GM19467 (cell line): ENCODE measurements around the gene THSD4.

Source experiments
- ATAC-seq: cut with Tn5 transposase; IDR thresholded peaks from one replicate; pipeline ENCODE4 v1.9.1; 2021; ENCODE audit warnings: mild to moderate bottlenecking, moderate library complexity; ENCODE audit not compliant: unreplicated experiment

The THSD4 gene

GRCh38 chr15:71811752-71812735 is 696.8 kb downstream of the THSD4 start:
- no peak for ATAC-seq

GRCh38 chr15:71812966-71813722 is 697.9 kb downstream of the THSD4 start:
- no peak for ATAC-seq

GRCh38 chr15:71813723-71814470 is 698.6 kb downstream of the THSD4 start:
- no peak for ATAC-seq

GRCh38 chr15:71815301-71815700 is 700.0 kb downstream of the THSD4 start:
- ATAC-seq = no peak

- ATAC-seq = no peak
These were observed 702.1 kb downstream of the THSD4 start for GRCh38 chr15:71817351-71817750.

- no peak for ATAC-seq
These were observed 704.9 kb downstream of the THSD4 start for GRCh38 chr15:71820127-71820526.

- ATAC-seq = no peak
These were observed 706.4 kb downstream of the THSD4 start for GRCh38 chr15:71821547-71822129.

- no peak for ATAC-seq
These were observed 707.8 kb downstream of the THSD4 start for GRCh38 chr15:71822890-71823630.

- no peak for ATAC-seq
These were observed 708.5 kb downstream of the THSD4 start for GRCh38 chr15:71823801-71824200.

- no peak for ATAC-seq
These were observed 709.9 kb downstream of the THSD4 start for GRCh38 chr15:71825021-71825730.

GRCh38 chr15:71826196-71826595 is 710.9 kb downstream of the THSD4 start:
- ATAC-seq = no peak

GRCh38 chr15:71830981-71831380 is 715.7 kb downstream of the THSD4 start:
- ATAC-seq = no peak
